ENCODE data around the gene GRAP2. TPM values are rescaled to one million over a fixed set of nuclear protein-coding genes. Genes with fewer than 3 reads are reported as not detected.

The GRAP2 gene
- total RNA-seq, 1 experiment from 2014 or later, result not detected

- Mint-ChIP-seq H3K36me3 (ENCODE audit: insufficient read depth, unreplicated experiment) (no peaks in the 10 kb centered on the region), H3K27ac (ENCODE audit: unreplicated experiment) (no peak overlapping the region), H3K4me1 (ENCODE audit: low read depth, unreplicated experiment) (no peaks in the 10 kb centered on the region), H3K4me3 (ENCODE audit: unreplicated experiment) (no peak overlapping the region), H3K27me3 (ENCODE audit: insufficient read depth, unreplicated experiment) (peaks cover 11% of the 10 kb centered on the region), H3K9me3 (ENCODE audit: unreplicated experiment) (no peaks in the 10 kb centered on the region)
- Histone ChIP-seq H3K4me3 (ENCODE audit: low read depth, low read length) (no peak overlapping the region), H3K36me3 (ENCODE audit: control insufficient read depth, insufficient read depth, low read length) (no peaks in the 10 kb centered on the region), H3K9me3 (no peaks in the 10 kb centered on the region), H3K4me1 (no peaks in the 10 kb centered on the region), H3K27me3 (replicated peaks; ENCODE audit: control insufficient read depth, insufficient read depth, low read length) (no peaks in the 10 kb centered on the region)
- TF ChIP-seq, protein P1, sequence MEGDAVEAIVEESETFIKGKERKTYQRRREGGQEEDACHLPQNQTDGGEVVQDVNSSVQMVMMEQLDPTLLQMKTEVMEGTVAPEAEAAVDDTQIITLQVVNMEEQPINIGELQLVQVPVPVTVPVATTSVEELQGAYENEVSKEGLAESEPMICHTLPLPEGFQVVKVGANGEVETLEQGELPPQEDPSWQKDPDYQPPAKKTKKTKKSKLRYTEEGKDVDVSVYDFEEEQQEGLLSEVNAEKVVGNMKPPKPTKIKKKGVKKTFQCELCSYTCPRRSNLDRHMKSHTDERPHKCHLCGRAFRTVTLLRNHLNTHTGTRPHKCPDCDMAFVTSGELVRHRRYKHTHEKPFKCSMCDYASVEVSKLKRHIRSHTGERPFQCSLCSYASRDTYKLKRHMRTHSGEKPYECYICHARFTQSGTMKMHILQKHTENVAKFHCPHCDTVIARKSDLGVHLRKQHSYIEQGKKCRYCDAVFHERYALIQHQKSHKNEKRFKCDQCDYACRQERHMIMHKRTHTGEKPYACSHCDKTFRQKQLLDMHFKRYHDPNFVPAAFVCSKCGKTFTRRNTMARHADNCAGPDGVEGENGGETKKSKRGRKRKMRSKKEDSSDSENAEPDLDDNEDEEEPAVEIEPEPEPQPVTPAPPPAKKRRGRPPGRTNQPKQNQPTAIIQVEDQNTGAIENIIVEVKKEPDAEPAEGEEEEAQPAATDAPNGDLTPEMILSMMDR (IDR thresholded peaks at IDR 0.05; ENCODE audit: insufficient read depth in 1 of 2, low read depth in 1 of 2, low read length in 1 of 2, severe bottlenecking in 1 of 2, unreplicated experiment in 1 of 2), result no peak
- POLR2A ChIA-PET, result no interaction called here
- DNase-seq, result no peak
- intact Hi-C loops (cut with micrococcal nuclease; ENCODE audit: unreplicated experiment), result no loop called here
- BruUV-seq (replicated peaks), result no TSS peak
- CTCF ChIA-PET, result interaction anchor here (0.6 kb wide), 1 partner anchor 361 kb away, joined by 3 read pairs; no protein-coding TSS in a partner anchor
Measured at GRCh38 chr22:39928536-39929520, 27.9 kb downstream of the GRAP2 start.

GRCh38 chr22:39931251-39931650 lies 30.4 kb downstream of the GRAP2 start:
- CTCF ChIA-PET, result no interaction called here
- H3K4me1 Mint-ChIP-seq (ENCODE audit: low read depth, unreplicated experiment), result no peaks in the 10 kb centered on the region
- no peaks in the 10 kb centered on the region for H3K36me3 Mint-ChIP-seq (ENCODE audit: insufficient read depth, unreplicated experiment)
- no peak overlapping the region for H3K27ac Mint-ChIP-seq (ENCODE audit: unreplicated experiment)
- no peaks in the 10 kb centered on the region for H3K27me3 ChIP-seq (replicated peaks; ENCODE audit: control insufficient read depth, insufficient read depth, low read length)
- H3K9me3 ChIP-seq, result no peaks in the 10 kb centered on the region
- no peak overlapping the region for H3K4me3 Mint-ChIP-seq (ENCODE audit: unreplicated experiment)
- BruUV-seq (replicated peaks), result no TSS peak
- POLR2A ChIA-PET, result no interaction called here
- intact Hi-C loops (cut with micrococcal nuclease; ENCODE audit: unreplicated experiment), result no loop called here
- H3K4me1 ChIP-seq, result no peaks in the 10 kb centered on the region
- TF ChIP-seq, protein P1 (IDR thresholded peaks at IDR 0.05; ENCODE audit: insufficient read depth in 1 of 2, low read depth in 1 of 2, low read length in 1 of 2, severe bottlenecking in 1 of 2, unreplicated experiment in 1 of 2), result no peak
- no peak for DNase-seq
- peaks cover 20% of the 10 kb centered on the region for H3K27me3 Mint-ChIP-seq (ENCODE audit: insufficient read depth, unreplicated experiment)
- no peak overlapping the region for H3K4me3 ChIP-seq (ENCODE audit: low read depth, low read length)
- no peaks in the 10 kb centered on the region; the same call in 1 of the 2 replicates for H3K36me3 ChIP-seq (ENCODE audit: control insufficient read depth, insufficient read depth, low read length)
- H3K9me3 Mint-ChIP-seq (ENCODE audit: unreplicated experiment), result no peaks in the 10 kb centered on the region

DNA sequence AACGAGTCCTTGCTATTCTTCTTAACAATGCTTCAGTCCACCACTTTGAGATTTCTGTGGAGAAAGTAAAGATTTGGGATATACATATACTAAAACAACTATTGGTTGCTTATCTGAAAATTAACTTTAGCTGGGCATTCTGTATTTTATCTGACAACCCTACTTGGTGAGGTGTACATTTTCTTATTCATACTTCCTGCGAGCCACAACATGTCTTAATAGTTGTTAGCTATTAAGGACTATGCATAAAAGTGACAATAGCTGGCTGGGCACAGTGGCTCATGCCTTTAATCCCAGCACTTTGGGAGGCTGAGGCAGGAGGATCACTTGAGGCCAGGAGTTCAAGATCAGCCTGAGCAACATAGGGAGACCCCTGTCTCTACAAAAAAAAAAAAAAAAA lies 31.3 kb downstream of the GRAP2 start:
- POLR2A ChIA-PET, result no interaction called here
- H3K4me1 ChIP-seq, result no peaks in the 10 kb centered on the region
- Mint-ChIP-seq H3K9me3 (ENCODE audit: unreplicated experiment) (no peaks in the 10 kb centered on the region), H3K27me3 (ENCODE audit: insufficient read depth, unreplicated experiment) (peaks cover 23% of the 10 kb centered on the region), H3K4me1 (ENCODE audit: low read depth, unreplicated experiment) (no peaks in the 10 kb centered on the region), H3K36me3 (ENCODE audit: insufficient read depth, unreplicated experiment) (no peaks in the 10 kb centered on the region), H3K27ac (ENCODE audit: unreplicated experiment) (no peak overlapping the region), H3K4me3 (ENCODE audit: unreplicated experiment) (no peak overlapping the region)
- DNase-seq, result no peak
- H3K27me3 ChIP-seq (replicated peaks; ENCODE audit: control insufficient read depth, insufficient read depth, low read length), result no peaks in the 10 kb centered on the region
- CTCF ChIA-PET, result interaction anchor here (0.7 to 2.6 kb wide), 3 partner anchors 26 to 92 kb away, joined by 3 to 23 read pairs (median 7); no protein-coding TSS in a partner anchor
- no TSS peak for BruUV-seq (replicated peaks)
- TF ChIP-seq, protein P1 (IDR thresholded peaks at IDR 0.05; ENCODE audit: insufficient read depth in 1 of 2, low read depth in 1 of 2, low read length in 1 of 2, severe bottlenecking in 1 of 2, unreplicated experiment in 1 of 2), result no peak
- no peaks in the 10 kb centered on the region; the same call in 1 of the 2 replicates for H3K36me3 ChIP-seq (ENCODE audit: control insufficient read depth, insufficient read depth, low read length)
- no peaks in the 10 kb centered on the region for H3K9me3 ChIP-seq
- H3K4me3 ChIP-seq (ENCODE audit: low read depth, low read length), result no peak overlapping the region
- intact Hi-C loops (cut with micrococcal nuclease; ENCODE audit: unreplicated experiment), result loop anchor here (2.0 kb wide), 2 partner anchors 67 to 93 kb away; no protein-coding TSS in a partner anchor
